Neural cell (in vitro differentiated cells): ENCODE data around the gene NOLC1. TPM values are rescaled to one million over a fixed set of nuclear protein-coding genes. Genes with fewer than 3 reads are reported as not detected.
A peak's percentile ranks its signal among the peaks of the same experiment; 100 is the strongest.

Experiments used
- H2AFZ ChIP-seq: fragments of 200-600, 300-800 bp; sonication (generic), shearing (Covaris generic); 2 replicates; pipeline ENCODE4 v1.6.0; 2014; ENCODE audit warnings: low read depth, mild to moderate bottlenecking, antibody characterized with exemption, low read length, moderate library complexity
- H3F3A ChIP-seq: fragments of 200-600 bp; shearing (Covaris generic); 2 replicates; pipeline ENCODE4 v1.6.1; 2016; ENCODE audit warnings: mild to moderate bottlenecking, moderate library complexity, mixed read lengths, antibody characterized with exemption, low read length; ENCODE audit not compliant: insufficient read depth, poor library complexity, severe bottlenecking
- H3K27ac ChIP-seq: fragments of 200-600, 300-800 bp; sonication (generic), shearing (Covaris generic); 2 replicates; pipeline ENCODE4 v1.5.1; 2014; ENCODE audit warnings: mild to moderate bottlenecking, low read length, moderate library complexity
- H3K27me3 ChIP-seq: fragments of 300-800, 200-600 bp; sonication (generic), shearing (Covaris generic); 2 replicates; pipeline ENCODE4 v1.6.0; 2014; ENCODE audit warnings: mild to moderate bottlenecking, low read depth, low read length, moderate library complexity; ENCODE audit not compliant: insufficient read depth
- H3K36me3 ChIP-seq: fragments of 300-800, 200-600 bp; sonication (generic), shearing (Covaris generic); 2 replicates; pipeline ENCODE4 v1.5.1; 2014; ENCODE audit warnings: mild to moderate bottlenecking, antibody characterized with exemption, low read length, moderate library complexity; ENCODE audit not compliant: insufficient read depth
- H3K4me2 ChIP-seq: fragments of 300-800, 200-600 bp; sonication (generic), shearing (Covaris generic); 2 replicates; pipeline ENCODE4 v1.6.0; 2014; ENCODE audit warnings: mild to moderate bottlenecking, low read length
- H3K4me3 ChIP-seq: fragments of 300-800, 200-600 bp; sonication (generic), shearing (Covaris generic); 2 replicates; pipeline ENCODE4 v1.5.1; 2014; ENCODE audit warnings: mild to moderate bottlenecking, low read length, moderate library complexity
- H3K79me2 ChIP-seq: fragments of 200-600 bp; shearing (Covaris generic); replicated peaks from 2 replicates; pipeline ENCODE4 v1.6.0; 2014; ENCODE audit warnings: mild to moderate bottlenecking, low read length, moderate library complexity; ENCODE audit not compliant: insufficient read depth
- H3K9ac ChIP-seq: fragments of 300-800, 200-600 bp; sonication (generic), shearing (Covaris generic); 2 replicates; pipeline ENCODE4 v1.6.1; 2016; ENCODE audit warnings: mild to moderate bottlenecking, low read length, mixed read lengths
- H3K9me2 ChIP-seq: fragments of 200-600 bp; shearing (Covaris generic); 2 replicates; pipeline ENCODE4 v1.6.1; 2016; ENCODE audit warnings: mild to moderate bottlenecking, low read length, mixed read lengths; ENCODE audit not compliant: insufficient read depth
- H3K9me3 ChIP-seq: fragments of 200-600, 300-800 bp; sonication (generic), shearing (Covaris generic); 2 replicates; pipeline ENCODE4 v1.6.1; 2016; ENCODE audit warnings: mild to moderate bottlenecking, mixed run types, low read length, moderate library complexity, mixed read lengths
- H4K20me1 ChIP-seq: fragments of 200-600 bp; shearing (Covaris generic); 2 replicates; pipeline ENCODE4 v1.6.1; 2016; ENCODE audit warnings: mild to moderate bottlenecking, mixed run types; ENCODE audit not compliant: insufficient read depth
- EP300 ChIP-seq: fragments of 450-650 bp; conservative IDR thresholded peaks from 2 replicates; pipeline ENCODE4 v1.6.1; 2014; ENCODE audit warnings: antibody characterized with exemption, mild to moderate bottlenecking, moderate library complexity; ENCODE audit not compliant: poor library complexity, severe bottlenecking
- EZH2 ChIP-seq: fragments of 200-600, 300-800 bp; shearing (Covaris generic), sonication (generic); IDR thresholded peaks from 2 replicates; pipeline ENCODE4 v1.6.1; 2014; ENCODE audit warnings: antibody characterized with exemption, low read length, borderline replicate concordance, mild to moderate bottlenecking; ENCODE audit not compliant: insufficient read depth, poor library complexity, severe bottlenecking
- MXI1 ChIP-seq: fragments of 450-650 bp; conservative IDR thresholded peaks from 2 replicates; pipeline ENCODE4 v1.6.1; 2014; ENCODE audit warnings: antibody characterized with exemption, mild to moderate bottlenecking; ENCODE audit not compliant: poor library complexity, severe bottlenecking
- POLR2AphosphoS5 ChIP-seq: IDR thresholded peaks from 2 replicates; pipeline ENCODE4 v1.6.1; 2012
- RAD21 ChIP-seq: fragments of 450-650 bp; conservative IDR thresholded peaks from 2 replicates; pipeline ENCODE4 v1.6.1; 2014; ENCODE audit warnings: antibody characterized with exemption, mild to moderate bottlenecking, moderate library complexity
- SMC3 ChIP-seq: fragments of 450-650 bp; conservative IDR thresholded peaks from 2 replicates; pipeline ENCODE4 v1.6.1; 2014; ENCODE audit warnings: antibody characterized with exemption, mild to moderate bottlenecking, moderate library complexity; ENCODE audit not compliant: poor library complexity
- TAF1 ChIP-seq: IDR thresholded peaks from 2 replicates; pipeline ENCODE4 v1.6.1; 2012; ENCODE audit warnings: low read depth
- polyA plus RNA-seq: library from polyadenylated mRNA; depleted of rRNA; stranded (reverse); fragments of >200 nt; gene quantifications from 2 replicates; pipeline ENCODE4 v1.2.3, GENCODE V29; 2014
- TF ChIP-seq, protein P1 (sequence below): fragments of 450-650 bp; IDR thresholded peaks from 2 replicates; pipeline ENCODE4 v1.5.1; 2014; ENCODE audit warnings: antibody characterized with exemption, mild to moderate bottlenecking, moderate library complexity; ENCODE audit not compliant: poor library complexity, severe bottlenecking
- TF ChIP-seq, protein P2 (sequence below): IDR thresholded peaks from 2 replicates; pipeline ENCODE4 v1.6.1; 2012; ENCODE audit warnings: borderline replicate concordance

Gene NOLC1
- polyA plus RNA-seq, 1 donor from 2014 or later, result 36.0 TPM

DNA sequence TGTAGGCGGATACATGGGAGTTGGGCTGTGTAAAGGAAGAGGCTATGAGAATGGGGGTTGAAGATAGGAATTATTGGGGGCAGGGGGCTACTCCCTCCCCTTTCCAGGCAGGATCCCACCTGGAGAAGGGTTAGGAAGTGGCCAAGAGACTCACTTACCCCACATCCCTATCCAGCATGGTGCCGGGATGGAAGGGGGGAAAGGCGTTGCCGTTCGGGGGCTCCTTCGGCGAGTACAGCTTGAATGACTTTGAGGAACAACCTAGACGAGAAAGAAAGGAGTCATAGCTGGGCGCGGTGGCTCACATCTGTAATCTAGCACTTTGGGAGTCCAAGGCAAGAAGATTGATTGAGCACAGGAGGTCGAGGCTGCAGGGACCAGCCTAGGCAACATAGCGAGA is 40.9 kb upstream of the NOLC1 start:
- Histone ChIP-seq H3F3A (no peaks in the 10 kb centered on the region), H2AFZ (no peak overlapping the region), H3K36me3 (no peaks in the 10 kb centered on the region), H3K27me3 (no peaks in the 10 kb centered on the region), H3K79me2 (peaks cover 44% of the 10 kb centered on the region), H3K4me3 (no peak overlapping the region), H3K9me3 (no peaks in the 10 kb centered on the region), H4K20me1 (peaks cover 18% of the 10 kb centered on the region), H3K27ac (no peak overlapping the region), H3K4me2 (no peak overlapping the region), H3K9ac (no peak overlapping the region), H3K9me2 (no peaks in the 10 kb centered on the region)
- TF ChIP-seq, protein P1, sequence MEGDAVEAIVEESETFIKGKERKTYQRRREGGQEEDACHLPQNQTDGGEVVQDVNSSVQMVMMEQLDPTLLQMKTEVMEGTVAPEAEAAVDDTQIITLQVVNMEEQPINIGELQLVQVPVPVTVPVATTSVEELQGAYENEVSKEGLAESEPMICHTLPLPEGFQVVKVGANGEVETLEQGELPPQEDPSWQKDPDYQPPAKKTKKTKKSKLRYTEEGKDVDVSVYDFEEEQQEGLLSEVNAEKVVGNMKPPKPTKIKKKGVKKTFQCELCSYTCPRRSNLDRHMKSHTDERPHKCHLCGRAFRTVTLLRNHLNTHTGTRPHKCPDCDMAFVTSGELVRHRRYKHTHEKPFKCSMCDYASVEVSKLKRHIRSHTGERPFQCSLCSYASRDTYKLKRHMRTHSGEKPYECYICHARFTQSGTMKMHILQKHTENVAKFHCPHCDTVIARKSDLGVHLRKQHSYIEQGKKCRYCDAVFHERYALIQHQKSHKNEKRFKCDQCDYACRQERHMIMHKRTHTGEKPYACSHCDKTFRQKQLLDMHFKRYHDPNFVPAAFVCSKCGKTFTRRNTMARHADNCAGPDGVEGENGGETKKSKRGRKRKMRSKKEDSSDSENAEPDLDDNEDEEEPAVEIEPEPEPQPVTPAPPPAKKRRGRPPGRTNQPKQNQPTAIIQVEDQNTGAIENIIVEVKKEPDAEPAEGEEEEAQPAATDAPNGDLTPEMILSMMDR, result no peak
- no peak for TF ChIP-seq EZH2
- no peak for TF ChIP-seq POLR2AphosphoS5
- no peak for TF ChIP-seq TAF1
- no peak for TF ChIP-seq MXI1
- no peak for TF ChIP-seq EP300
- no peak for TF ChIP-seq RAD21
- no peak for TF ChIP-seq SMC3
- TF ChIP-seq, protein P2, sequence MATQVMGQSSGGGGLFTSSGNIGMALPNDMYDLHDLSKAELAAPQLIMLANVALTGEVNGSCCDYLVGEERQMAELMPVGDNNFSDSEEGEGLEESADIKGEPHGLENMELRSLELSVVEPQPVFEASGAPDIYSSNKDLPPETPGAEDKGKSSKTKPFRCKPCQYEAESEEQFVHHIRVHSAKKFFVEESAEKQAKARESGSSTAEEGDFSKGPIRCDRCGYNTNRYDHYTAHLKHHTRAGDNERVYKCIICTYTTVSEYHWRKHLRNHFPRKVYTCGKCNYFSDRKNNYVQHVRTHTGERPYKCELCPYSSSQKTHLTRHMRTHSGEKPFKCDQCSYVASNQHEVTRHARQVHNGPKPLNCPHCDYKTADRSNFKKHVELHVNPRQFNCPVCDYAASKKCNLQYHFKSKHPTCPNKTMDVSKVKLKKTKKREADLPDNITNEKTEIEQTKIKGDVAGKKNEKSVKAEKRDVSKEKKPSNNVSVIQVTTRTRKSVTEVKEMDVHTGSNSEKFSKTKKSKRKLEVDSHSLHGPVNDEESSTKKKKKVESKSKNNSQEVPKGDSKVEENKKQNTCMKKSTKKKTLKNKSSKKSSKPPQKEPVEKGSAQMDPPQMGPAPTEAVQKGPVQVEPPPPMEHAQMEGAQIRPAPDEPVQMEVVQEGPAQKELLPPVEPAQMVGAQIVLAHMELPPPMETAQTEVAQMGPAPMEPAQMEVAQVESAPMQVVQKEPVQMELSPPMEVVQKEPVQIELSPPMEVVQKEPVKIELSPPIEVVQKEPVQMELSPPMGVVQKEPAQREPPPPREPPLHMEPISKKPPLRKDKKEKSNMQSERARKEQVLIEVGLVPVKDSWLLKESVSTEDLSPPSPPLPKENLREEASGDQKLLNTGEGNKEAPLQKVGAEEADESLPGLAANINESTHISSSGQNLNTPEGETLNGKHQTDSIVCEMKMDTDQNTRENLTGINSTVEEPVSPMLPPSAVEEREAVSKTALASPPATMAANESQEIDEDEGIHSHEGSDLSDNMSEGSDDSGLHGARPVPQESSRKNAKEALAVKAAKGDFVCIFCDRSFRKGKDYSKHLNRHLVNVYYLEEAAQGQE, result no peak

DNA sequence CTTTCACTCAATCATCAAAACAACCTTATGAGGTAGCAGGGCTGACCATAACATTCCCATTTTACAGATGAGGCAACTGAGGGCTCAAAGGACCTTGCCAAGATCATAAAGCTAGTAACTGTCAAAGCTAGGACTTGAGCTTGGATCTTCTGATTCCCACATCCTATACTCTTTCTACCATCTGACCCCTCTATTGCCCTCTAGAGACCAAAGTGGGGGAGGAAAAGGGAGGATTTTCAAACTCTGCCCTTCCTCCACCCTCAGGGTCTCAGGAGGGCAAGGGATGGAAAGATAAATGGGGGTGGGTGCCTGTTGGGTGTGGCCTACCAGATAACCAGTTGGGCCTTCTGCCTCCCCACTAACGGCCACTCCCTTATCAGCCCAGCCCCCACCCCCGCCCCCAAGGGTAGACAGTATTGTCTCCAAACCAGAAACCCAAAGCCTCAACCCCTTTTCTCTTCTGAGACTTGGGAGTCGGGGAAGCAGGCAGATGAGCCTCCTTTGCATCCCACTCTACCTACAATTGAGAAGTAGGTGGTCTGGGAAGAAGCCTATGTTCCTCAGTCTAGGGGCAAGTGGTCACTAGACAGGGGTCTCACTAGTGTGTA is 39.9 kb upstream of the NOLC1 start:
- Histone ChIP-seq H3K79me2 (peaks cover 55% of the 10 kb centered on the region), H3K27ac (no peak overlapping the region), H3K27me3 (no peaks in the 10 kb centered on the region), H3K4me2 (peak overlapping the region; percentile 93), H3K9me2 (no peaks in the 10 kb centered on the region), H4K20me1 (peaks cover 18% of the 10 kb centered on the region), H3K9me3 (no peaks in the 10 kb centered on the region), H3F3A (no peaks in the 10 kb centered on the region), H2AFZ (no peak overlapping the region), H3K9ac (peak overlapping the region; percentile 88), H3K4me3 (peak overlapping the region; percentile 92), H3K36me3 (no peaks in the 10 kb centered on the region)
- TF ChIP-seq, protein P1, result no peak
- TF ChIP-seq, protein P2, result no peak
- TF ChIP-seq EP300 (no peak), EZH2 (no peak), SMC3 (no peak), TAF1 (no peak), RAD21 (no peak), MXI1 (no peak), POLR2AphosphoS5 (no peak)
